Muscle of leg (tissue), 11 donors: ENCODE data around the gene KLF7. TPM values are rescaled to one million over a fixed set of nuclear protein-coding genes. Genes with fewer than 3 reads are reported as not detected.

Experiments
- DNase-seq: peaks from one replicate; pipeline ENCODE4 v3.0.0; 2013
- H3K27ac ChIP-seq: one replicate; pipeline ENCODE4 v1.5.1; 2013; ENCODE audit warnings: mild to moderate bottlenecking, low read length, control low read depth
- H3K27me3 ChIP-seq: one replicate; pipeline ENCODE4 v1.6.1; 2013; ENCODE audit warnings: low read length; ENCODE audit not compliant: control insufficient read depth, insufficient read depth
- H3K36me3 ChIP-seq: one replicate; pipeline ENCODE4 v1.6.1; 2013; ENCODE audit warnings: low read length; ENCODE audit not compliant: control insufficient read depth, insufficient read depth
- H3K4me1 ChIP-seq: one replicate; pipeline ENCODE4 v1.6.1; 2013; ENCODE audit warnings: low read length; ENCODE audit not compliant: control insufficient read depth, insufficient read depth
- H3K4me3 ChIP-seq: one replicate; pipeline ENCODE4 v1.5.1; 2013; ENCODE audit warnings: low read length, control low read depth
- H3K9me3 ChIP-seq: replicated peaks from 2 replicates; pipeline ENCODE4 v1.6.1; 2013; ENCODE audit warnings: low read depth, low read length; ENCODE audit not compliant: control insufficient read depth
- WGBS: methylation state at CpG from one replicate; pipeline ENCODE4 v1.1.5; 2013; ENCODE audit warnings: missing lambda C conversion rate; ENCODE audit not compliant: insufficient coverage; 5-methylcytosine and 5-hydroxymethylcytosine counted together
- polyA plus RNA-seq, 8 donors: library from polyadenylated mRNA; unstranded; fragments of 120-200 nt; gene quantifications; one replicate each; pipeline versions ENCODE4 v1.2.1 to v1.2.3, GENCODE V29; 2013; ENCODE audit warnings: inconsistent platforms in 1 of 8, low replicate concordance in 1 of 8; ENCODE audit not compliant: insufficient read length in 8 of 8, insufficient read depth in 1 of 8
- total RNA-seq: library from RNA; stranded (reverse); fragments of 120-200 nt; gene quantifications from one replicate; pipeline ENCODE4 v1.2.4, GENCODE V29; 2013

Gene KLF7
- total and polyA plus RNA-seq, 9 donors: 8.7 to 20.5 (median 15.7) TPM

GRCh38 chr2:207138627-207139297 is 27.0 kb downstream of the KLF7 start:
- DNase-seq: no peak
- Histone ChIP-seq H3K27ac (no peak overlapping the region), H3K4me3 (no peak overlapping the region), H3K4me1 (peaks cover 42% of the 10 kb centered on the region), H3K27me3 (no peaks in the 10 kb centered on the region), H3K36me3 (no peaks in the 10 kb centered on the region), H3K9me3 (no peaks in the 10 kb centered on the region)
- WGBS: 77% methylated on average over 3 of the region's 9 CpGs

GRCh38 chr2:207137596-207138337 is 28.0 kb downstream of the KLF7 start:
- Histone ChIP-seq H3K27me3 (no peaks in the 10 kb centered on the region), H3K9me3 (no peaks in the 10 kb centered on the region), H3K27ac (no peak overlapping the region), H3K4me1 (peaks cover 47% of the 10 kb centered on the region), H3K36me3 (no peaks in the 10 kb centered on the region), H3K4me3 (no peak overlapping the region)
- peak; percentile 74 for DNase-seq
- WGBS: 67% methylated on average over 1 of the region's 2 CpGs

DNA sequence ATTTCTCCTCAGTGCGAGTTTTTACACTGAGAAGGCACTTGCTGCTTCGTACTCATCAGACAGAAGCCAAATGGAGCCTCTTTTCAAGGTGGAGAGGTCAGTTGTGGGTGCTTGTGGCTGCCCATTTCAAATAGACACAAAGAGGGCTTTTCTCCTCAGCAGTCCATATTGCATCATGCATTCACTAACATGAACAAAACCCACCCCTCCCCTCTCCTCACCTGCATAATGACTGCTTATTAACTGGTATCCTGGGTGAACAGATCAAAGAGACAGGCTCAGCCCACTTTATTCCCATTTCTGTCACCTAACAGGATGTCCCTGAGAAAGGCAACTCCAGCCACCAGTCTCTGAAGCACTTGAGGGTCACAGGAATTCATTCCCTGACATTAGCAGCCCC is 28.9 kb downstream of the KLF7 start:
- no peak for DNase-seq
- H3K9me3 ChIP-seq: no peaks in the 10 kb centered on the region
- H3K4me3 ChIP-seq: no peak overlapping the region
- peak overlapping the region; percentile 21 for H3K27ac ChIP-seq
- no peaks in the 10 kb centered on the region for H3K36me3 ChIP-seq
- no CpG with 5 or more reads among the region's 2 CpGs for WGBS
- no peaks in the 10 kb centered on the region for H3K27me3 ChIP-seq
- H3K4me1 ChIP-seq: peaks cover 44% of the 10 kb centered on the region

- Histone ChIP-seq H3K9me3 (no peaks in the 10 kb centered on the region), H3K36me3 (no peaks in the 10 kb centered on the region), H3K27me3 (no peaks in the 10 kb centered on the region), H3K27ac (peak overlapping the region; percentile 75), H3K4me3 (no peak overlapping the region), H3K4me1 (peaks cover 40% of the 10 kb centered on the region)
- WGBS: 35% methylated on average over 5 of the region's 9 CpGs
- no peak for DNase-seq
These were observed 29.8 kb downstream of the KLF7 start for GRCh38 chr2:207135801-207136457.

- no peaks in the 10 kb centered on the region for H3K9me3 ChIP-seq
- no peaks in the 10 kb centered on the region for H3K36me3 ChIP-seq
- no CpG with 5 or more reads among the region's 1 CpG for WGBS
- peak; percentile 62 for DNase-seq
- H3K27ac ChIP-seq: peak overlapping the region; percentile 75
- no peaks in the 10 kb centered on the region for H3K27me3 ChIP-seq
- no peak overlapping the region for H3K4me3 ChIP-seq
- peaks cover 40% of the 10 kb centered on the region for H3K4me1 ChIP-seq
These were observed 30.4 kb downstream of the KLF7 start for GRCh38 chr2:207135340-207135739.

GRCh38 chr2:207133820-207134519 is 31.8 kb downstream of the KLF7 start:
- Histone ChIP-seq H3K9me3 (no peaks in the 10 kb centered on the region), H3K27me3 (no peaks in the 10 kb centered on the region), H3K27ac (peak overlapping the region; percentile 78), H3K4me3 (no peak overlapping the region), H3K4me1 (peaks cover 40% of the 10 kb centered on the region), H3K36me3 (no peaks in the 10 kb centered on the region)
- 11% methylated on average over 6 of the region's 13 CpGs for WGBS
- DNase-seq: peak; percentile 98

DNA sequence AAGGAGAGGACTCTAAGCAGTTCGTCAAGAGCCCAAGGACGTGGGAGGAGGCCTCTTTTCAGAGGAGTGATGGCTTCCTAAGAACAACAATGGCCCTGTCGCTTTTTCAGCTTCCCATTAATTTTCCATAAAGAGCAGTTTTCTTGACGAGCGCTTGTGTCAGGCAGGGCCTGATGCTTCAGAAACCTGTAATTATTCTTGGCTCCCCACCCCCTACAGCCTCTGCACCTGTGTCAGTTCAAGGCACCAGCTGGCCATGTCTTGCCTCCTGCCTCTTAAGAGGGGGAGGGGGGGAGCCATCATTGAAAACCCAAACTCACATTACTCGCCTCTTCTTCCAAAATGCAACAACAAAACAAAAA is 32.3 kb downstream of the KLF7 start:
- H3K4me1 ChIP-seq: peaks cover 40% of the 10 kb centered on the region
- no peaks in the 10 kb centered on the region for H3K9me3 ChIP-seq
- WGBS: 21% methylated on average over 2 of the region's 6 CpGs
- no peak for DNase-seq
- no peaks in the 10 kb centered on the region for H3K36me3 ChIP-seq
- H3K27ac ChIP-seq: peak overlapping the region; percentile 78
- no peaks in the 10 kb centered on the region for H3K27me3 ChIP-seq
- no peak overlapping the region for H3K4me3 ChIP-seq

- Histone ChIP-seq H3K36me3 (no peaks in the 10 kb centered on the region), H3K4me1 (peaks cover 34% of the 10 kb centered on the region), H3K27me3 (no peaks in the 10 kb centered on the region), H3K27ac (no peak overlapping the region), H3K4me3 (no peak overlapping the region), H3K9me3 (no peaks in the 10 kb centered on the region)
- no peak for DNase-seq
These were observed 33.7 kb downstream of the KLF7 start for GRCh38 chr2:207132019-207132418.

DNA sequence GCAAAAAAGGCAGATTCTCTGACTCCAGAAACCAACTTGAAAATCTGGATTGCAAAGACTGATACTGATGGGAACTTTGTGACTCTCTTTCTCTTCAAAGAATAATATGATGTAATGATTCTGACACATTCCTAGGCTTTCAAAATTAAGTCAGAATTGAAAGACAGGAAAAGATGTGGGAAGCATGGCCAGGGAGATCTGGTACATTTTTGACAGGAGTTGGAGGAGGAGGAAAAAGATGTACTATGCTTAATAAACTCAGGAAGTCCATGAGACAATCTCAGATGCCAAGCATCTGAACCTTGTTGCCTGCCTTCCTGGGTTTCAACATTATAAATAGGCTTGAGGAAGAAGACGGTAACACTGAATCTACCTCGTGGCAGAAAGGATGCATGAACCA is 34.2 kb downstream of the KLF7 start:
- no peak for DNase-seq
- no peak overlapping the region for H3K4me3 ChIP-seq
- no peaks in the 10 kb centered on the region for H3K27me3 ChIP-seq
- H3K36me3 ChIP-seq: no peaks in the 10 kb centered on the region
- H3K4me1 ChIP-seq: peaks cover 31% of the 10 kb centered on the region
- WGBS: 80% methylated on average over 1 of the region's 2 CpGs
- no peak overlapping the region for H3K27ac ChIP-seq
- H3K9me3 ChIP-seq: no peaks in the 10 kb centered on the region

- no peak for DNase-seq
- H3K4me3 ChIP-seq: no peak overlapping the region
- no peaks in the 10 kb centered on the region for H3K36me3 ChIP-seq
- no peaks in the 10 kb centered on the region for H3K9me3 ChIP-seq
- peaks cover 28% of the 10 kb centered on the region for H3K4me1 ChIP-seq
- no peaks in the 10 kb centered on the region for H3K27me3 ChIP-seq
- no peak overlapping the region for H3K27ac ChIP-seq
- 100% methylated on average over 1 of the region's 2 CpGs for WGBS
These were observed 34.7 kb downstream of the KLF7 start for GRCh38 chr2:207130958-207131521.
